Measurements from ENCODE around the gene VSIG10L.

VSIG10L gene

DNA sequence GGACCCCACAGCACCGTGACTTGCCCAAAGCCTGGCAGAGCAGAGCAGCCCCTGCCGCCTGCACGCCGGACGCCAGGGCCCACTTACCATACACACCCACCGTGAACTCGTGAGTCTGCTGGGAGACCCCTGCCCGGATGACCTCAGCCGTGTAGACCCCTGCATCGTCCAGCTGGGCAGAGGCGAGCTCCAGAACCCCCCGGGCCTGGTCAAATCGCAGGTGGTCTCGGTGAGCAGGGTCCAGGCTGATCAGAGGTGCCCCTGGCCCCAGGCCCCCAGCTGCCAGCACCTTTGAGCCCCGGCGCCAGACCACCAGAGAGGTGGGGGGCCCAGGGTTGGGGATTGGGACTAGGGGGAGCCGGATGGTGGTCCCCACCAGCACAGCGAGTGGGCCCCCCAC is 873 bp downstream of the VSIG10L start:
- TF ChIP-seq, protein P1, sequence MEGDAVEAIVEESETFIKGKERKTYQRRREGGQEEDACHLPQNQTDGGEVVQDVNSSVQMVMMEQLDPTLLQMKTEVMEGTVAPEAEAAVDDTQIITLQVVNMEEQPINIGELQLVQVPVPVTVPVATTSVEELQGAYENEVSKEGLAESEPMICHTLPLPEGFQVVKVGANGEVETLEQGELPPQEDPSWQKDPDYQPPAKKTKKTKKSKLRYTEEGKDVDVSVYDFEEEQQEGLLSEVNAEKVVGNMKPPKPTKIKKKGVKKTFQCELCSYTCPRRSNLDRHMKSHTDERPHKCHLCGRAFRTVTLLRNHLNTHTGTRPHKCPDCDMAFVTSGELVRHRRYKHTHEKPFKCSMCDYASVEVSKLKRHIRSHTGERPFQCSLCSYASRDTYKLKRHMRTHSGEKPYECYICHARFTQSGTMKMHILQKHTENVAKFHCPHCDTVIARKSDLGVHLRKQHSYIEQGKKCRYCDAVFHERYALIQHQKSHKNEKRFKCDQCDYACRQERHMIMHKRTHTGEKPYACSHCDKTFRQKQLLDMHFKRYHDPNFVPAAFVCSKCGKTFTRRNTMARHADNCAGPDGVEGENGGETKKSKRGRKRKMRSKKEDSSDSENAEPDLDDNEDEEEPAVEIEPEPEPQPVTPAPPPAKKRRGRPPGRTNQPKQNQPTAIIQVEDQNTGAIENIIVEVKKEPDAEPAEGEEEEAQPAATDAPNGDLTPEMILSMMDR (conservative IDR thresholded peaks at IDR 0.05): no peak
- TF ChIP-seq ZFX (IDR thresholded peaks at IDR 0.05): no peak
- H3K27ac ChIP-seq: peak overlapping the region; percentile 76

DNA sequence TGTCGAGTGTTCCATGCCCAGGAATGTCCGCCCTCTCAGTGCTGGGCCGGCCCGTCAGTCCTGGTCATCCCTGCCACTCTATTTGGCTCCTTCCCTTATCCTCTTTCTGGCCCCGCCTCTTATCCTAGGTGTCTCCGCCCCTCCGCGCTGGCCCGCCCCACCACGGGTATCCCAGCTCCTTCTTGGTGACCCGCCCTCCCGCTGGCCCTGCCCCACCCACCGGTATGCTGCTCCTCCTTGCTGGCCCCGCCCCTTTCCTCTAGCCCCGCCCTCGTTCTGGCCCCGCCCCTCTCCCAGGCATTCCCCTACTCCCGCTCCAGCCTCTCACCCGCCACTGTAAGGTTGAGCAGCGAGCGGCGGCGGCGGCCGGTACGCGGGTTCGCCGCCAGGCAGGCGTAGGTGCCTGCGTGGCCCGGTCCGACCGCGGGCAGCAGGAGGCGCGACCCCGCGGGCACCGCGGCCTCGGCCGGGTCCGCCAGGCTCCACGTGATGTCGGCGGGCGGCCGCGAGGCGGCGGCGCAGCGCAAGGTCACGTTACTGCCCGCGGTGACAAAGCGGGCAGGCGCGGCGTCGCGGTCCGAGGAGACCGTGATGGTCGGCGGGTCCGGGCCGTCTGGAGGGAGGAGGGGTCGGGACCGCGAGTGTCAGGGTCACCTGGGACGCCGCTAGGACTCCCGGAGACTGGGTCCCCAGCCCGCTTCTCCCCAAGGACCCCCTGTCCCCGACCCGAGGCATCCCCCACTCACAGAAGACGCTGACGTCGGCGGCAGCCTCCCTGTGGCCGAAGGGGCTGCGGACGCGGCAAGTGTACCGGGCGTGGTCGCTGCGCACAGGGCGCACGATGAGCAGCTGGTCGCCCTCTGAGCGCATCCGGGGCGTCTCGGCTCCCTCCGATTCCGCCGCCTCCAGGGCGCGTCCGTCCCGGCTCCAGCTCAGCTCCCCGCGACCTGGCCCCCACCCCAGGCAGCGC is 2.0 kb downstream of the VSIG10L start:
- no peak for TF ChIP-seq ZFX (IDR thresholded peaks at IDR 0.05)
- TF ChIP-seq, protein P1 (conservative IDR thresholded peaks at IDR 0.05): peak; percentile 48
- peak overlapping the region; percentile 76 for H3K27ac ChIP-seq

DNA sequence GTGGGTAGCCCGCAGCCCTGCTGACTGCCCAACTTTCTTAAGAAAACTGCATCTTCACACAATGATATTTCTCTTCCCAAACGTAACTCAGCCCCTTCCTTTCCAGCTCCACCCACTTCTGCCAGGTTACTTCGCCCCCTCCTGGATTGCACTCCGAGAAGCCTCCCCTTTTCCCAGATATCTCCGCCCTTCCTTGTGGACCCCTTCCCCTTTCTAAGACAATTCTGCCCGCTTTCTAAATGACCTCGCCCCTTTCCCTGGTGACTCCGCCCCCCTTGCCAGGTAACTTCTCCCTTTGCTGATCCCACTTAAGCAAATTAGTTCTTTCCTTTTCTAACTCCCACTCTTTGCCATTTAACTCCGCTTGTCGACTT is 2.6 kb downstream of the VSIG10L start:
- H3K27ac ChIP-seq: peak overlapping the region; percentile 76
- TF ChIP-seq ZFX (IDR thresholded peaks at IDR 0.05): no peak
- TF ChIP-seq, protein P1 (conservative IDR thresholded peaks at IDR 0.05): no peak

DNA sequence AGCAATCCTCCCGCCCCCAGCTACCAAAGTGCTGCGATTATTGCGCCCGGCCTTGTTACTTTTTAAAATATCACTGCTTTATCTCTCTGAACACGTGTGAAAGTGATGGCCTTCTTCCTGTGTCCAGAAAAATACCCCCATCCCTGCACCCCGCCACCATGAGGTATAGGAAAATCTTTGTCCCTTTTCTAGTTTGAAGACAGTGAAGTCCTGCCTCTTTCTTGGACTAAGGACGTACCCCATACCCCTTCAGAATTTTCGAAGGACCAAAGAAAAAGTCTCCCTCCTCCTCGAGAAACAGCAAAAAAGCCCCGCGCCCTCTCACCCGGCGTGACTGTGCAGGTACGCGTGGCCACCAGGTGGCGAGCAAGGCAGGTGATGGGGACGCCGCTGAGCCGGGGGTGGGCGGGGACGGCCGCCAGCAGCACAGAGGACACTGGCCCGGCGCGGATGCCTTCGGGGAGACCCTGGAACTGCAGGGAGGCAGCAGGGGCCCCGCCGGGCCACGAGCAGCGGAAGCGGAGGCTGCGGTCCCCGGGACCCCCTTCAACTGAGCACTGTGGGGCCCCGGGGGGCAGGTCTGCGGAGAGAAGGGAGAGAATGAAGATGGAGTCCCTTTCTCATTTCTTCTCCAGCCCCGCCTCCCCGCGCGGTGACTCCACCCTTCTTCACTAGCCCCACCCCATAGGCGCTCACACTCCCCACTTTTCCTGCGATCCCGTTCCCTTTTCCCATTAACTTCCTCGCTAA is 3.2 kb downstream of the VSIG10L start:
- peak overlapping the region; percentile 76 for H3K27ac ChIP-seq
- TF ChIP-seq, protein P1 (conservative IDR thresholded peaks at IDR 0.05): peak; percentile 97
- no peak for TF ChIP-seq ZFX (IDR thresholded peaks at IDR 0.05)

DNA sequence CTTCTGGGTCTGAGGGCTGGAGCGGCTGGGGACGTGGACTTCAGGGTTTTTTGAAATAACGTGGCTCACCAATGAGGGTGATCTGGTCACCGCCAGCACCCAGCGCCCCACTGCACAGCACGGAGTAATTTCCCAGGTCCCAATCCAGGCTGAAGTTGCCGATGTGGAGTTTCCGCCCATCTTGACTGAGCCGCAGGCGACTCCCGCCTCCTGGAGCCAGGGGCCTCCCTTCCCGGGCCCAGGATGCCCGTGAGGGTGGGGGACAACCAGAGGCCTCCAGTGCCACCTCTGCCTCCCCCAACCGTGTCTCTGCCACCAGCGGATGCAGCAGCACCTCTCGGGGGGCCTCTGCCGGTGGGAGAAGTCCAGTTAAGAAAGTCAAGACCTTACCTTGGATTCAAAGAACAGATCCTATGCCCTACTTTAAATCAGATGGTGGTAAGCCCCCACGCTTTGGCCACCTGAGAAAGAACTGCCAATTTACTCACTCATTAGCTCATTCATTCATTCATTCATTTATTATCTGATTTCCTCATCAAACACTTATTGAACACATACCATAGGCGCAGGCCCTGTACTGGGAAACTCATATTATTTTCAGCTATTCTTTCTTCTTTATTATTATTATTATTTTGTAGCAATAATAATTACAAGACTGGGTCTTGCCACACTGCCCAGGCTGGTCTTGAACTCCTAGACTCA is 3.9 kb downstream of the VSIG10L start:
- no peak overlapping the region; the same call in 1 of the 2 replicates for H3K27ac ChIP-seq
- TF ChIP-seq ZFX (IDR thresholded peaks at IDR 0.05): no peak
- TF ChIP-seq, protein P1 (conservative IDR thresholded peaks at IDR 0.05): no peak

DNA sequence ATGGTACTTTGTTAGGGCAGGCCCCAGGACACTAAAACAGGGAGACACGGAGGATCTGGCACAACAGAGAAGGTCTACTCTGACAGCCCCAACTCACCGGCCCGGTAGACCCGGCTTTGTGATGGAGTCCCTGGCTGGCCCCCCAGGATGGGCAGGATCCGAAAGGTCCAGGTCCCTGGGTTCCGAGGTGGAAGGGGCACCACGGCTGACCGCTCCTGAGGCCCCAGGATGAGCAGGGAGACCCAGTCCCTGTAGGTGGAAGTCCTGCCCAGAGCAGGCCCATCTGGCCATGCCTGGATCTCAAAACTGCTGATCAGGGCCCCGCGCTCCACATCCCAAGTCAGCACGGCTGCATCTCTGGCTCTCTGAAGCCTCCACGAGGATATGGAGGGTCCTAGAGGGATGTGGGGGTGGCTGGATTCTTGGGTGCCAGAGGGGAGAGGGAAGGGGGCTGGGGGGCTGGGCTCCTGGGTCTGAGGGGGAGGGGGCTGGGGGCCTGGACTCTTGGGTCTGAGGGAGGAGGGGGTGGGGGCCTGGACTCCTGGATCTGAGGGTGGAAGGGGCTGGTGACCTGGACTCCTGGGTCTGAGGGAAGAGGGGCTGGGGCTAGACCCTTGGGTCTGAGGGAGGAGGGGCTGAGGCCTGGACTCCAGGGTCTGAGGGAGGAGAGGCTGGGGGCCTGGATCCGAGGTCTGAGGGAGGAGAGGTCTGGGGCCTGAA is 4.6 kb downstream of the VSIG10L start:
- TF ChIP-seq, protein P1 (conservative IDR thresholded peaks at IDR 0.05): no peak
- no peak for TF ChIP-seq ZFX (IDR thresholded peaks at IDR 0.05)
- no peak overlapping the region for H3K27ac ChIP-seq
